ENCODE data around the gene NOXA1.
"Not testable (repeated sequence)": the region's sequence is repeated elsewhere in the genome, so short reads cannot be mapped to it uniquely, and the experiment has no call there.

The NOXA1 gene

DNA sequence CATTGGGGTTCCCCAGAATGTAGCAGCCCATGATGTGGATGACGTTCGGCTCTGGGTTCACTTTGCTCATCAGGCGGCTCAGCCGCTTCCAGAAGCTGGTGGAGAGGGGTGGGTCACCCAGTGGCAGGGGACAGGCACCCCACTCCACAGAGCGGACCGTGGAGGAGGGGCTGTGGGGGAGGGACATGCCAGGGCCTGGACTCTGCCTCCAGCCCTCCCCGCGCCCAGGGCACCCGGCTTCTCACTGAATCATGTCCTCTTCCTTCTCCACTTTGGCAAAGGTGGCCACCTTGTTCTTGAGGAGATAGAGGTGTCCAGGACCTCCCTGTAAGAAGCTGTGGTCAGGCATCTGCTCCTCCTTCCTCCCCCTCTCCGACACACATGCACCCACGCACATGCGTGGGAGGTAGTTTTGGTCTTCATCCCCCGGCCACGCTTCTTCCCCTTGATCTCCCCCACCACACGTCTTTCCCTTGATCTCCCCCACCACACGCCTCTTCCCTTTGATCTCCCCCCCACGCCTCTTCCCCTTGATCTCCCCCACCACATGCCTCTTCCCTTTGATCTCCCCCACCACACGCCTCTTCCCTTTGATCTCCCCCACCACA lies 26.8 kb downstream of the NOXA1 start:
- Histone ChIP-seq H3K36me3 (ENCODE audit: low read depth) (peaks cover 23% of the 10 kb centered on the region), H3K4me1 (ENCODE audit: insufficient read depth, poor library complexity, severe bottlenecking) (peaks cover 4% of the 10 kb centered on the region), H3K27me3 (ENCODE audit: insufficient read depth, poor library complexity, severe bottlenecking) (no peaks in the 10 kb centered on the region), H3K9me3 (ENCODE audit: severe bottlenecking) (no peaks in the 10 kb centered on the region), H3K4me3 (ENCODE audit: severe bottlenecking) (no peak overlapping the region), H3K27ac (ENCODE audit: poor library complexity, severe bottlenecking) (no peak overlapping the region)
- ATAC-seq (ENCODE audit: low read depth): no peak
- no peak for DNase-seq (ENCODE audit: low spot score)
- TF ChIP-seq CTCF (IDR thresholded peaks at IDR 0.05; ENCODE audit: poor library complexity, severe bottlenecking): no peak

- DNase-seq (ENCODE audit: low spot score); ATAC-seq (ENCODE audit: low read depth); H3K27ac ChIP-seq (ENCODE audit: poor library complexity, severe bottlenecking); H3K4me1 ChIP-seq (ENCODE audit: insufficient read depth, poor library complexity, severe bottlenecking); H3K9me3 ChIP-seq (ENCODE audit: severe bottlenecking); H3K4me3 ChIP-seq (ENCODE audit: severe bottlenecking); H3K27me3 ChIP-seq (ENCODE audit: insufficient read depth, poor library complexity, severe bottlenecking): not testable (repeated sequence)
- H3K36me3 ChIP-seq (ENCODE audit: low read depth): peaks cover 23% of the 10 kb centered on the region
These were observed 27.5 kb downstream of the NOXA1 start for GRCh38 chr9:137450539-137451222.

GRCh38 chr9:137451264-137452005 lies 28.2 kb downstream of the NOXA1 start:
- peaks cover 23% of the 10 kb centered on the region for H3K36me3 ChIP-seq (ENCODE audit: low read depth)
- ATAC-seq (ENCODE audit: low read depth); DNase-seq (ENCODE audit: low spot score): not testable (repeated sequence)

GRCh38 chr9:137452006-137452760 lies 29.0 kb downstream of the NOXA1 start:
- no peaks in the 10 kb centered on the region for H3K27me3 ChIP-seq (ENCODE audit: insufficient read depth, poor library complexity, severe bottlenecking)
- H3K9me3 ChIP-seq (ENCODE audit: severe bottlenecking): no peaks in the 10 kb centered on the region
- no peaks in the 10 kb centered on the region for H3K4me1 ChIP-seq (ENCODE audit: insufficient read depth, poor library complexity, severe bottlenecking)
- H3K27ac ChIP-seq (ENCODE audit: poor library complexity, severe bottlenecking): no peak overlapping the region
- peaks cover 25% of the 10 kb centered on the region for H3K36me3 ChIP-seq (ENCODE audit: low read depth)
- ATAC-seq (ENCODE audit: low read depth) (no peak), DNase-seq (ENCODE audit: low spot score) (peak; percentile 26)
- H3K4me3 ChIP-seq (ENCODE audit: severe bottlenecking): no peak overlapping the region
- no peak for TF ChIP-seq CTCF (IDR thresholded peaks at IDR 0.05; ENCODE audit: poor library complexity, severe bottlenecking)

More at GRCh38 chr9:137451264-137452005, 28.2 kb downstream of the NOXA1 start:
- not testable (repeated sequence) for H3K27me3 ChIP-seq (ENCODE audit: insufficient read depth, poor library complexity, severe bottlenecking); H3K4me1 ChIP-seq (ENCODE audit: insufficient read depth, poor library complexity, severe bottlenecking); H3K27ac ChIP-seq (ENCODE audit: poor library complexity, severe bottlenecking); H3K9me3 ChIP-seq (ENCODE audit: severe bottlenecking); H3K4me3 ChIP-seq (ENCODE audit: severe bottlenecking)

DNA sequence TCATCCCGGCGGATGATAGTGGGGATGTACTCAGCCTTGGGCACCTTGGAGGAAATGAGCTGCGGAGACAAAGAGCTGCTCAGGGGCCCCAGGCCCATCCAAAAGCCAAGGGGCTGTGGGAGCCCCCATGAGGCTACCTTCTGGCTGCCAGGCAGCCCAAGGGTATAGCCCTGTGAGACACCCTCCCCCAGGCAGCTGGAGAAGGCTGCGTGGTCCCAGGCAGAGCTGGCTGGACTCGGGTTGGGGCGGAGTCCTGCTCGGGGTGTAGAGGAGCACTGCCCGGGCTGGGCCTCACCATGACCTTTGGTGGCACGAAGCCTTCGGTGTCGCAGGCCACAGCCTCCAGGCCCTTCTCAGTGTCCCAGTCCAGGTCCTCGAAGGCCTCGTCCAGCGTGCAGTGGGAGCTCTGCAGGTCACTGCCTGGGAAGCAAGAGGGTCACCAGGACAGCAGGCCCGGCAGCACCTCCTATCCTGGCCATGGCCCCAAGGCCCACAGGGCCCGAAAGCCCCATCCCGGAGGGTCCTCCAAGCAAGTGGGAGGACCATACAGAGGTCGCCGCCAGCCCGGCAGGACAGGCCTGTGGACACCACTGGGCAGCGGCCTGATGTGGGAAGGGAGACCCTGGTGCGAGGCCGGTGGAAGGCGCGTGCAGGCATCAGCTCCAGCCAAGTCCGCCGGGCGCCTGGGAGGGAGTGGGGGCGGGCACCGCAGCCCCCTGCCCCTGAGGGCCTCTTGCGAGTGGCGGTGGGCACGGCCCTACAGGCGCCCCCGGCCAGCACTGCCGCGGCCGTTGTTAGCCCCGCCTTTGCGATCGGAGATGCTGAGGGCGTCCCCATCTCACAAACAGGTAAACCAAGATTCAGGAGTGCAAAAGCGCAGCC lies 29.8 kb downstream of the NOXA1 start:
- H3K27me3 ChIP-seq (ENCODE audit: insufficient read depth, poor library complexity, severe bottlenecking): no peaks in the 10 kb centered on the region
- no peak for TF ChIP-seq CTCF (IDR thresholded peaks at IDR 0.05; ENCODE audit: poor library complexity, severe bottlenecking)
- no peaks in the 10 kb centered on the region for H3K9me3 ChIP-seq (ENCODE audit: severe bottlenecking)
- ATAC-seq (ENCODE audit: low read depth) (no peak), DNase-seq (ENCODE audit: low spot score) (peak; percentile 71)
- no peak overlapping the region for H3K4me3 ChIP-seq (ENCODE audit: severe bottlenecking)
- H3K4me1 ChIP-seq (ENCODE audit: insufficient read depth, poor library complexity, severe bottlenecking): no peaks in the 10 kb centered on the region
- peaks cover 32% of the 10 kb centered on the region for H3K36me3 ChIP-seq (ENCODE audit: low read depth)
- no peak overlapping the region for H3K27ac ChIP-seq (ENCODE audit: poor library complexity, severe bottlenecking)
